HG03175 (cell line): ENCODE data around the gene AP3S2.
"Not testable (repeated sequence)": the region's sequence is repeated elsewhere in the genome, so short reads cannot be mapped to it uniquely, and the experiment has no call there.

Experiments
- ATAC-seq: cut with Tn5 transposase; IDR thresholded peaks from one replicate; pipeline ENCODE4 v1.9.1; 2021; ENCODE audit warnings: mild to moderate bottlenecking, moderate library complexity; ENCODE audit not compliant: unreplicated experiment

The AP3S2 gene

DNA sequence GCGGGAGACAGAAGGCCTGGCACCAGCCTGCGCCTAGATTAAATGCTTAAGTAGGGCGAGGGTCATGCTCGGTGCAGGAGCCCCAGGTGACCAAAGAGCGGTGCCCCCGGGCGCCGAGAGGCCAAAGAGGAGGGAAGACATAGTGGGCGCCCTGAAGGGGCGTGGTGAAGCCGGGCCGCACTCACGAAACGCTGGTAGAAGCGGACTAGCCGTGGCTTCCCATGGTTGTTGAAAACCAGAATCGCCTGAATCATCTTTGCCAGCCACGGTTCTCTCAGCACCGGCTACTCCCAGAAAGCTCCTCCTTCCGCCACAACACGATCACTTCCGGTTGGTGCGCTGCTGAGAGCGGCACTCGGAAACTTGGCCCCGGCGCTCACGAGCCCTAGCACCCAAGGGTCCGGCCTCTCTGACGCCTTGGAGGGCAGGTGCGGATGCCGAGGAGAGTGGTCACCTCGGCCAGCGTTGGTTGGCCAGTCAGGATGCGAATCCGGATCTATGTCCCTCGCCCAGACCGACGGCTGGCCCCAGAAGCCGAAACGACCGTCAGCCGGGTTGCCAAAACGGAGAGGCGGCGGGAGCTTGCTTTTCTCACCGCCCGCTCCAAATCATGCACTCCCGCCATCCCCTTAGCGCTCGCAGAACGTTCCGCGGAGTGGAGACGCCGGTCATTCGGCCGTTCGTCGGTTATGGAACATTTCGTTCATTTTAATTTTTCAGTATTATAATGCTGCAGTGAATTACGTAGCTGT, at the start of gene AP3S2:
Gene AP3S2, minus strand, starts transcription at position 299 of the 752 bp plus-strand sequence. Its CDS starts 45 bp downstream, at position 254.
- peak; percentile 90 for ATAC-seq

DNA sequence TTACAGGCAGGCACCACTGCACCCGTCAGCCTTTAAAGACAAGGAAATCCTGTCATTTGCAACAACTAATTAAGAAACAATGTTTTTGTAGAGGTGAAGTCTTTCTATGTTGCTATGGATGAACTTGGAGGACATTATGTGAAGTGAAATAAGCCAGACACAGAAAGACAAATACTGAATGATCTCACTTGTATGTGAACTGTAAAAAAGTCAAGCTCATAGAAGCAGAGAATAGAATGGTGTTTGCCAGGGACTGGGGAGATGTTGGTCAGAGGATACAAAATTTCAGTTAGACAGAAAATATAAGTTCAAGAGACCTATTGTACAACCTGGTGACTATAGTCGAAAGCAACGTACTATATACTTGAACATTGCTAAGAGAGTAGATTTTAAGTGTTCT, 46.1 kb upstream of the AP3S2 start:
- ATAC-seq: no peak

DNA sequence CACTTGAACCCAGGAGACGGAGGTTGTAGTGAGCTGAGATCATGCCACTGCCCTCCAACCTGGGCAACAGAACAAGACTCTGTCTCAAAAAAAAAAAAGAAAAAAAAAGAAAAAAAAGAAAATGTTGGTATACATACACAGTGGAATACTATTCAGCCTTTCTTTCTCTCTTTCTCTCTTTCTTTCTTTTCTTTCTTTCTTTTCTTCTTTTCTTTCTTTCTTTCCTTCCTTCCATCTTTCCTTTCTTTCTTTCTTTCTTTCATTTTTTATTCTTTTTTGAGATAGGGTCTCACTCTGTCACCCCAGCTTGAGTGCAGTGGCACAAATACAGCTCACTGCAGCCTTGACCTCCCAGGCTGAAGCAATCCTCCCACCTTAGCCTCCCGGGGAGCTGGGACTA, 45.6 kb upstream of the AP3S2 start:
- ATAC-seq: not testable (repeated sequence)

DNA sequence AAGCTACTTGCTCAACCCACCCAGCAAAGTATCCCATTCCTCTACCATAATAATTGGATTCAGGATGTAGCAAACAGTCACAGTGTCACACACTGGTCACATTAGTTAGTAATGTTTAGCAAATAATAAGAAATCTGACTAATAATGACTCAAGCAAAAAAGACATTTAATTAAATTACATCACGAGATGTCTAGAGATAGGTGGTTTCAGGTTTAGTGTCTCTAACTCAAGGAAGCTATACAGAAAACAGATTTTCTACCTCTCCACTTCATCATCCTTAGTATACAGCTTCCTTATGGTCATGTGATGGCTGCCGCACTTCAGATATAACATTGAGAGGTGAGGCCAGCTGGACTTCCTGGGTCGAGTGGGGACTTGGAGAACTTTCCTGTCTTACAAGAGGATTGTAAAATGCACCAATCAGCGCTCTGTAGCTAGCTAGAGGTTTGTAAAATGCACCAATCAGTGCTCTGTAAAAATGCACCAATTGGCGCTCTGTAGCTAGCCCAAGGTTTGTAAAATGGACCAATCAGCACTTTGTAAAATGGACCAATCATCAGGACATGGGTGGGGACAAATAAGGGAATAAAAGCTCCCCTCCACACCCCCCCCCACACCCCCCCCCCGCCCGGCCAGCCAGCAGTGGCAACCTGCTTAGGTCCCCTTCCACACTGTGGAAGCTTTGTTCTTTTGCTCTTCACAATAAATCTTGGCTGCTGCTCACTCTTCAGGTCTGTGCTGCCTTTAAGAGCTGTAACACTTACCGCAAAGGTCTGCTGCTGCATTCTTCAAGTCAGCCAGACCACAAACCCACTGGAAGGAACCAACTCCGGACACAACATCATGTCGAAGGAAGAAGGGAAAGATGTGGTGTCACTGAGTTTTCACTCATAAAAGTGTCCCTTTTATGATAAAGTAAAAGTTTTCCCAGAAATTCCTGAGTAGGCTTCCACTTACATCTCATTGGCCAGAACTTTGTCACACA, 43.9 kb upstream of the AP3S2 start:
- no peak for ATAC-seq

DNA sequence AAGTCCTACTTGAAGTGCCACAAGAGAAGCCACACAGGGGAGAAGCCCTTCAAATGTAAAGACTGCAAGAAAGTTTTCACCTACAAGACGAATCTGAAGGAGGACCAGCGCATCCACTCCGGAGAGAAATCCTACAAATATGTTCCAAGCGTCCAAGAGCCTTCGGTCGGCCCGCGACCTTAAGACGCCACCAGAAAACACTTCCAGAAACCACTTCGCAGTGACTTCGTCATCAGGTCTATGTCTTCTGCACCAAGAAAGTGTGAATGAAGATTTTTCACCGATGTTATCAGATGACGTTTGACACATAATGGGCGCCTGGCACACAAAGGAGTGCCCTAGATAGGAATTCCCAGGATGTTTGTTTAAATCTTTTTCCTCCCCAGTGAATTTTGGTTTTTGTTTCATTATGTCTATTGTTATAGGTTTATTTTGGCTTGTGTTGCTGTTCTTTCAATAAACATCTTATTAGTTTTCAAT, 43.0 kb upstream of the AP3S2 start:
- ATAC-seq: no peak

DNA sequence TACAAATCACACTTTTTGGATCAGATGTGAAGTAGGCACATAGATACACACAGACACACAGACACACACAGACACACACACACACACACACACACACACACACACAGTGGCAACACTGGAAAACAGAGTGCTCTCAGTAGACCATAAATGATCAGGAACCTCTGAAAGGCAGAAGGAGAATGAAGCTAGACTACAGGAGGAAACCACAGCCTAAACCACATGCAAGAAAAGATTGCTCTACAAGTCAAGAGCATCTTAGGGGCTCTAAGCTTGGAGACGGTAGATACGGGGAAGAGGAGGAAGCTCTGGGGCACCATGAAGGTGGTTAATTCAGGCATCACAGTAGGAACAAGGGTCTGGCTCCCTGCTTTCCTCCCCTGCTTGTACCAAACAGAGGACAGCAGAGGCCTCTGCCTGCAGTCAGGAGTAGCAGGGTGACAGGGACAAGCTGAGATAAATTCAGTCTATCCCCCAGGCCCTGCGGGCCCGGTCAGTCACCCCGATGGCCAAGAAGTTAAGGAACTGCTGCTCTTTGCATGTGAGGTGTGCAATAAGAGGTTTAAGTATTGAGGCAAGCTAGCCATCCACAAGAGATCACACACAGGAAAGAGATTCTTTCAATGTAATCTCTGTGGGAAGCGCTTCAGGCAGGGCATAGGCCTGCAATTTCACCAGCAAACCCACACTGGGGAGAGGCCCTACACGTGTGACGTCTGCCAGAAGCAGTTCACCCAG, 42.4 kb upstream of the AP3S2 start:
- no peak for ATAC-seq

DNA sequence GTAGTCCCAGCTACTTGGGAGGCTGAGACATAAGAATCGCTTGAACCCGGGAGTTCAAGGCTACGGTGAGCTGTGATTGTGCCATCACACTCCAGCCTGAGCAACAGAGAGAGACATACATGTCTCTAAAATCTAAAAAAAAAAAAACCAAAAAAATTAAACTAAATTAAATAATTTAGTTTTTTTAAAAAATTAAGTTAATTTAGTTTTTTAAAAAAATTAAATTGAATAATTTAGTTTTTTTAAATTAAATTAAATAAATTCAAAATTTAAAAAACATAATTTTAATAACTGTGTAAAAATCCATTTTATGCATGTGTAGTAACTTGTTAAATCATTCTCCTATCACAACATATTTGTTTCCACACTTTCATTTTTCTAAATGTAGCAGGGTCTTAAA, 39.1 kb upstream of the AP3S2 start:
- ATAC-seq: no peak

DNA sequence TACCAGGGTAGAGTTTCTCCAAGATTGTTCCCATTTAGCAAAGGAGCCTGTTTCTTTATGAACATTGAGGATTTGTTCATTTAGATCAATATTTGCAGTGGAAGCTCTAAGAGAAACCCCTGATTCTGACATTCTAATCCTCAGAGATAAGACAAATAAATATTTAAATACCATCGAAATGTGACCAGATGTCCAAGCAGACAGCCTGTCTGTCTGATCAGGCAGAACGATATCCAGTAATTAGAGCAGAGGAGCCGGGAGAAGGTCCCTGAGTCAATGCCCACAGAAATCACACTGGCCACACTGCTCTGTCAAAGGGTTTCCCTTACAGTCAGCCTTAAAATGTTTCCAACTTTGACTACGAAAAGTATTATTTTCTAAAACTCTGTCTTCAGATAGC, 34.6 kb upstream of the AP3S2 start:
- ATAC-seq: no peak

DNA sequence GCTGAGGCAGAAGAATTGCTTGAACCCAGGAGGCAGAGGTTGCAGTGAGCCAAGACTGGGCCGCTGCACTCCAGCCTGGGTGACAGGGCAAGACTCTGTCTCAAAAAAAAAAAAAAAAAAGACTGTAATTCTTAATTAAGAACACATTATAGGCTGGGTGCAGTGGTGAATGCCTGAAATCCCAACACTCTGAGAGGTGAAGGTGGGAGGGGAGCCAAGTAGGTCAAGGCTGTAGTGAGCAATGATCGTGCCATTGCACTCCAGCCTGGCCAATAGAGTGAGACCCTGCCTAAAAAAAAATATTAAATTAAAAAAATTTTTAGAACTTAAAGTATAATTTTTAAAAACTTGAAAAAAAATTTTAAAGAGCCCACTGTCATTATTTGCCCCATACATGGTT, 32.4 kb upstream of the AP3S2 start:
- ATAC-seq: no peak

DNA sequence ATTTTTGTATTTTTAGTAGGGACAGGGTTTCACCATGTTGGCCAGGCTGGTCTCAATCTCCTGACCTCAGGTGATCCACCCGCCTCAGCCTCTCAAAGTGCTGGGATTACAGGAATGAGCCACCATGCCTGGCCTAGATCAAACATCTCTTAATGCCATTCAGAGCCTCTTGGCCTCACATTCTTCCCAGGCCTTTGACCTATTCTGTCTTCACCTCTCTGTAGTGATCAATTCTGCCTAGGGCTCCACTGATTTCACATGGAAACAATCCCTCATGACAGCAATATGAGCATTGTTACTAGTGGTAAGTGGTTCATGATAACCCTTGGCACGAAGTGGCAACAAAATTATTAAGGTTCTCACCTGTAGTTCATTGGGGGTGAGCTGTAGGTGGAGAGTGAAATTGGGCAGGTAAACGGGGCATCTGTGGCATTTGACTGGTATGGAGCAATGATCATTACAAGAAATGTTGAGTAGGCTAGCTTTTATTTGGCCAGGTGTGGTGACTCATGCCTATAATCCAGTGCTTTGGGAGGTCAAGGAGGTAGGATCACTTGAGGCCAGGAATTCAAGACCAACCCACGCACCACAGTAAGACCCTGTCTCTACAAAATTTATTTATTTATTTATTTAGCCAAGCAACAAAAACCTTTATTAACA, 23.8 kb upstream of the AP3S2 start:
- ATAC-seq: no peak

DNA sequence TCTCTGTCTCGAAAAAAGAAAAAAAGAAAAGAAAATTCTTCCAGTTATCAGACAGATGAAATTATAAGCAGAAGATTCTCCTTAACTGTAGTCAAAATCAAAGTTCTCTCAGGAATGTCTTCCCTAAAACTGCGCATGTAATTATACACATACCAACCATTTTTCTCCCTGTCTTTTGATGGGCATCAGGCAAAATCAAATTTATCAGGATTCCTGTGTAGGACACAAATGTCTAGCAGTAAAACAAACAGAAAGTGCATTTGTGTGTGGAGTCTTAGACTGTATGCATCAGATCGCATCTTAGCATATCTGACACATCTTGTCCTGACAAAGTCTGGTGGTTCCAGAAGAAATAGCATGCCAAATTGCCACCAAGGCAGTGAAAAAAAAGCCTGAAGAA, 22.9 kb upstream of the AP3S2 start:
- no peak for ATAC-seq

DNA sequence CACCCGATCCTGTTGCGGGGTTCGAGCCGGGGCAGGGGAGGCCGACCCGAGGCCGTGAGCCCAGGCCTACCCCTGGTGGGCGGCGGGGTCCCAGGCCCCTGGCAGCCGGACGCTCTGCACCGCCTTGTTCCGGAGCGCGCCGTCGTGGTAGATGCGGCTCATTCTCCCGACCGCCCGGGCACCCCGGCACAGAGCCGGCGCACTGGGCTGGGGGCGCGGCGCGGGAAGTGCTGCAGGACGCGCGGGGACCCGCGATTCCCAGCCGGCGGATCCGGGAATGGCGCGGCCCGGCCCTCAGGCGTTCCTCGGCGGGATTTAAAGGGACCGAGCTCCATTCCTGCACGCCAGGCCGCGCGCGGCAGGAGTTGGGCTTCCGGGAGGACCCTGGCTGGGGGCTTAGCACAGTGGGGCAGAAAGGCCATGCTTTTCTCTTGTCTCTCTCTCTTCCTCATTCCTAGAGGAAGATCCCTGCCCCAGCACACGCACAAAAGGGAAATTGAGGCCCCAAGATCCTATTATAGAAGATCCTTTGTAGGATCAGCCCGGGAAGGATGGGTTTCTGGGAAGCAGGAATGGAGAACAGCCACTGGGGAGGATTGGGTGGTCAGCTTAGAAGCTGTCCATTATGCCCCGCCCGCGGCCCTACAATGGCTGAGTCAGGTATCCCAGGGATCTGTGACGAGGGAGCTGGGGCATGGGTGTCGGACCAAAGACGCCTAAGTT, 19.0 kb upstream of the AP3S2 start, which contains the start of gene ARPIN:
Gene ARPIN, minus strand, starts transcription at position 279 of the 723 bp plus-strand sequence. Its CDS starts 117 bp downstream, at position 162.
- peak; percentile 52 for ATAC-seq

DNA sequence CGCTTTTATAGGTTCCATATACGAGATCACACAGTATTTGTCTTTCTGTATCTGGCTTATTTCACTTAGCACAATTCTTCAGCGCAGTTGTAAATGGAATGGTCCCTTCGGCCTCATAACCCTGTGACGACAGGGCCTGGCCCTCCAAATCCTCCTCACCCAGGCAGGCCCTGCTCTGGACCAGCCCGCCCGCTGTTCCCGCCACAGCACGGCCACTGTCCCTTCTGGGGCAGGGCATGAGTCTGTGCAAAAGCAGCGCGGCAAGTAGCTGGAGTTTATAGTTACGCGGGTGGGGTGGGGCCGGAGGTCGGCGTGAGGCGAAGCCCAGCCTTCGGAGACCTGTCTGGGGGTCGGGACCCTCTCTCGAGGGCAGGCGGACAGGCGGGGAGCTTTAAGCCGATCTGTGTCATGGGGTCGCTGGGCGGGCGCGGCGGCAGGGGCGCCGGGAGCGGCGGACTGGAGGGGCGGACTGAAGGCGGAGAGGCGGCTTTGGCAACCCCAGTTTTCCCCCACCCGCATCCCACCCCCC, 18.4 kb upstream of the AP3S2 start:
- peak; percentile 23 for ATAC-seq

DNA sequence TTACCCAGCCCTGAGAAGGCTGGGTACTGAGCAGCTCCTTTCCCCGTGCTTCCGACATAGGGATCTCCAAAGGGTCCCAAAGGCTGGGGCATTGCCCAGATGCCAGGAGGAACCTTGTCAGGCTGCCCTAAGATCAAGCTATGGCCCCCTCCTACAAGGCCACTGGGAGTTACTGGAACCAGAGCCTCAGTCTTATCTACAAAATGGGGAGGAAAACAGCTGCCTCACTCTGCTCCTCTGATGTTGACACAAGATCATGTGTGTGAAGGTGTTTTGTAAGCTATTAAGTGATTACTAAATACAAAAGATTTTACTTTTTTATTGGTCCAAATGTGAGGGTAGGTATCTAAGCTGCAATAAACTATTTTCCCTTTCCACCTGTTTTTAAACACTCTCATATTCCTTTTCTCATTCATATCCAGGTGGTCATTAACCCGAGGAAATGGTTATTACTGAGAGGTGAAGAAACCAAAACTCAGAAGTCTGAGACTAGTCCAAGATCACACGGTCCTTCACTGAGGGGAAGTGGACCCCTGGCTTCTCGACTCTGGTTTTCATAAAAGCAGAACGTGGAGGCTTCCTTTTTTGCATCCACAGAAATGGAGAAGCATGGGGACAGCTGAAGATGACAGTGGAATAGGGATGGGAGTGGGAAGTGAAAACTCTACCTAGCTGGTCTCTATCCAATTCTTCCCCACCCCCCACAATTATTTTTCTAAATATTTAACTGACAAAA, 17.3 kb upstream of the AP3S2 start:
- no peak for ATAC-seq

DNA sequence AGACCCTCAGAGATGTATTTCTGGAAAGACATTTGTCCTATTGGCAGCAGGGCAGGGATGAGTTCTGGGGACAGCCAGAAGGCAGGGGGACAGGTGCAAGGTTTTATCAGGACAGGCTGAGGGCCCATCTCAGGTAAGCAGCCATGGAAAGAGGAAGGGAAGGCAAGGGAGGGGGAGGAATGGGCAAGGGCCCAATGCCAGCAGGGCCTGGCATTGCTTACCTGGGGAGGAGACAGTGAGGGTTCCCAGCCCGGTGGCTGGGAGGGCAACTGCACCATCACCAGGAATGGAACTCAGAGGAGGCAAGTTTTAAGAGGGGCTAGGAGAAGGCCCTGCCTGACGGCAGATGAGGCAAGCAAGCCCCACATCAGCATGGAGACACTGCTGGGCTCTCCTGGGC, 15.8 kb upstream of the AP3S2 start:
- no peak for ATAC-seq

DNA sequence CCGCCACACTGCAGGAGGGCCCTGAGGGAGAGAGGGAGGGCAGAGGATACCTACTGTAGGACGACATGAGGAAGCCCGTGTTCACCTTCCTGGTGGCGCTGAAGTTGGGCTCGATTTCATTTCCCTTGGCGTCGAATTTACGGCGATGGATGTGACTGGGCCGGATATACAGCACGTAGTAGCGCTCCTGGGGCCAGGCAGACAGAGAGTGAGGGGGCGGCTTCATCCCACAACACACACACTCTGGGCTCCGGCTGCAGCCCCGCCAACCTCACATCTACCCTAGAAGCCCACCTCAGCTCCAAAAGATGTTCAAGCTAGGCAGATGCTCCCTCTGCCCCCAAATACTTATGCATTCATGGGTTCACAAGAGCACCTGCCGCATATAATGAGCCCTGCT, 14.4 kb upstream of the AP3S2 start:
- ATAC-seq: no peak

DNA sequence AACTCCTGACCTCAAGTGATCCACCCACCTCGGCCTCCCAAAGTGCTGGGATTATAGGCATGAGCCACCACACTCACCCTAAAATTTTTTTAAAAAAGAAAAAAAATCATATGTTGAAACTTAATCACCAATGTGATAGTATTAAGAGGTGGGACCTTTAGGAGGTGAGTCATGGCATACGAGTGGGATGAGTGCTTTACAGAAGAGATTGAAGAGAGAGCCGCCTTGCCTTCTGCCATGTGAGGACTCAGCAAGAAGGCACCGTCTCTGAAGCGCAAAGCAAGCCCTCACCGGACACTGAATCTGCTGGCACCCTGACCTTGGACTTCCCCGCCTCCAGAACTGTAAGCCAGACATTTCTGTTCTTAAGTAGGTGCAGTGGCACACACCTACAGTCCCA, 13.5 kb upstream of the AP3S2 start:
- no peak for ATAC-seq

DNA sequence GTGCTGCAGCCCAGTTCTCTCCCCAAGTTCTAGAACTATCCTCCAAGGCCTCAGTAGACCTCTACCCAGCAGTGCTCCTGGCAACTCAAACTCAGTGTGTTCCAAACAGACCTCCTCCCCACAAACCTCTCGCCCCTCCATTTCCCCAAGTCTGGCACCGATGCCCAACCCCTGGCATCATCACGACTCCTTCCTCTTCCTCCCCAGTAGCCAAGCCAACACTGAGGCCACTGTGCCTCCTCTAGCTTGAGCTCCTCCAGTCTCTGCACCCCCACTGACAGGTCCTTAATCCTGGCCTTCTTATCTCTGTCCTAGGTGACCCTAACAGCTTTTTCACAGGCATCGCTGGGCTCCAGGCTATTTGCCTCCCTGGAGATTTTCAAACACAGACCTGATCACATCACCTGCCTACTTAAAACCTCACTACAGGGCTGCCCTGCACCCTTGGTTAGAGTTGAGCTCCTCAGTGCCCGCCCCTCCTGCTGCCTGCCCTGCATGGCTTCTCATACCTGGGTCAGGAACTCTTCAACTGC, 12.1 kb upstream of the AP3S2 start:
- ATAC-seq: no peak

DNA sequence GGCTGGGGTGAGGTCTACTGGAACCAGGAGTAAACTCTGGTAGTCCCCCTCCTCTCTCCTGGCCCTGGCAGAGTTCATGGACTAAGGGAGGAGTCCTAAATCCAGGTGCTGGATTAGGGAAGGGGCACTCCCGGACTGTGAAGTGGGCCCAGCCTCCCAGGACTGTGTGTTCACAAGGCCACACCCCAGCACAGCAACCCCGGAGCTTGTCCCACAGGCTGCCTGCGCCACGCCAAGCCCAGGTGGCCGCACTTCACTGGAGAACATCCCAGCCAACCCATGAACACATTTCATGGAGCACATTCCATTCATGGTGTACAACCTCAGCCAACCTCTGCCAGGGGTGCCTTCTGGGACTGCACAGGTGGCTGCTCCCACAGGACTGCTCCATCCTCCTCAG, 10.7 kb upstream of the AP3S2 start:
- ATAC-seq: no peak
